ENCODE measurements around the gene SNTA1.
"Not testable (repeated sequence)": the region's sequence is repeated elsewhere in the genome, so short reads cannot be mapped to it uniquely, and the experiment has no call there.

DNA sequence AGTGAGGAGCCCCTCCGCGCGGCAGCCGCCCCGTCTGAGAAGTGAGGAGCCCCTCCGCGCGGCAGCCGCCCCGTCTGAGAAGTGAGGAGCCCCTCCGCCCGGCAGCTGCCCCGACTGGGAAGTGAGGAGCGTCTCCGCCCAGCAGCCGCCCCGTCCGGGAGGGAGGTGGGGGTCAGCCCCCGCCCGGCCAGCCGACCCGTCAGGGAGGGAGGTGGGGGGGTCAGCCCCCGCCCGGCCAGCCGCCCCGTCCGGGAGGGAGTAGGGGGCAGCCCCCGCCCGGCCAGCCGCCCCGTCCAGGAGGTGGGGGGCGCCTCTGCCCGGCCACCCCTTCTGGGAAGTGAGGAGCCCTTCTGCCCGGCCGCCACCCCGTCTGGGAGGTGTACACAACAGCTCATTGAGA is 54.2 kb downstream of the SNTA1 start:
- TF ChIP-seq, protein P1, sequence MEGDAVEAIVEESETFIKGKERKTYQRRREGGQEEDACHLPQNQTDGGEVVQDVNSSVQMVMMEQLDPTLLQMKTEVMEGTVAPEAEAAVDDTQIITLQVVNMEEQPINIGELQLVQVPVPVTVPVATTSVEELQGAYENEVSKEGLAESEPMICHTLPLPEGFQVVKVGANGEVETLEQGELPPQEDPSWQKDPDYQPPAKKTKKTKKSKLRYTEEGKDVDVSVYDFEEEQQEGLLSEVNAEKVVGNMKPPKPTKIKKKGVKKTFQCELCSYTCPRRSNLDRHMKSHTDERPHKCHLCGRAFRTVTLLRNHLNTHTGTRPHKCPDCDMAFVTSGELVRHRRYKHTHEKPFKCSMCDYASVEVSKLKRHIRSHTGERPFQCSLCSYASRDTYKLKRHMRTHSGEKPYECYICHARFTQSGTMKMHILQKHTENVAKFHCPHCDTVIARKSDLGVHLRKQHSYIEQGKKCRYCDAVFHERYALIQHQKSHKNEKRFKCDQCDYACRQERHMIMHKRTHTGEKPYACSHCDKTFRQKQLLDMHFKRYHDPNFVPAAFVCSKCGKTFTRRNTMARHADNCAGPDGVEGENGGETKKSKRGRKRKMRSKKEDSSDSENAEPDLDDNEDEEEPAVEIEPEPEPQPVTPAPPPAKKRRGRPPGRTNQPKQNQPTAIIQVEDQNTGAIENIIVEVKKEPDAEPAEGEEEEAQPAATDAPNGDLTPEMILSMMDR (IDR thresholded peaks at IDR 0.05; ENCODE audit: low read depth, low read length) = not testable (repeated sequence)
- not testable (repeated sequence) for TF ChIP-seq EZH2phosphoT487 (IDR thresholded peaks at IDR 0.05; ENCODE audit: low read depth)
